ENCODE results near the gene PGGT1B.

Gene PGGT1B

GRCh38 chr5:115262321-115263077, at the start of gene PGGT1B:
Gene PGGT1B, minus strand, starts transcription at chr5:115262877. Its CDS starts 26 bp downstream, at chr5:115262851.
- peak; percentile 81 to 85 for DNase-seq

- DNase-seq = no peak
Measured at GRCh38 chr5:115309751-115310370, 47.2 kb upstream of the PGGT1B start.

GRCh38 chr5:115308815-115309214, 46.1 kb upstream of the PGGT1B start:
- no peak for DNase-seq

DNA sequence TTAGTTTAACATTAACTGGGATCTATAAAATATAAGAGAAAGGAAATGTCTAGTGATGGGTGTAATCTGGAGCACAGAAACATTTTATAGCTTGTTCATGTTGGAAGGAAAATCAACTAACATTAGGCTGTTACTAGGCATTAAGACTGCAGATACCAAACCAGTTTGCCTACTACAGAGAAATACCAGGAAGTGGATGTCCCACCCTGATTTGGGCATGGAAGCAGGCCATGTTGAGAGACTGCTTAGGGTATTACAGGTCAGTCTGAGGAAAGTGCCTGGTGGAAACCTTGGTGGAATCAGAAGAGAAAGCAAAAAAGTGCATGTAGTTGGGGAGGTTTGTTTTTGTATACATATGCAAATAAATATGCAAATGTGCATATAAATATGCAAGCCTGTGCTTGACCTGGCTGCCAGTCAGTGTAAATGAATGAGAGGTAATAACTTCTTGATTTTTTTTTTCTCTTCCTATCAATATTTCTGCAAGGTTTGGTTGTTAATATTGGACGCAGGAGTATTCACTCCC, 43.4 kb upstream of the PGGT1B start:
- DNase-seq = no peak

GRCh38 chr5:115304496-115304895, 41.8 kb upstream of the PGGT1B start:
- DNase-seq = no peak

- no peak for DNase-seq
Measured at GRCh38 chr5:115298811-115299210, 36.1 kb upstream of the PGGT1B start.

- no peak for DNase-seq
Measured at GRCh38 chr5:115297031-115297430, 34.4 kb upstream of the PGGT1B start.

DNA sequence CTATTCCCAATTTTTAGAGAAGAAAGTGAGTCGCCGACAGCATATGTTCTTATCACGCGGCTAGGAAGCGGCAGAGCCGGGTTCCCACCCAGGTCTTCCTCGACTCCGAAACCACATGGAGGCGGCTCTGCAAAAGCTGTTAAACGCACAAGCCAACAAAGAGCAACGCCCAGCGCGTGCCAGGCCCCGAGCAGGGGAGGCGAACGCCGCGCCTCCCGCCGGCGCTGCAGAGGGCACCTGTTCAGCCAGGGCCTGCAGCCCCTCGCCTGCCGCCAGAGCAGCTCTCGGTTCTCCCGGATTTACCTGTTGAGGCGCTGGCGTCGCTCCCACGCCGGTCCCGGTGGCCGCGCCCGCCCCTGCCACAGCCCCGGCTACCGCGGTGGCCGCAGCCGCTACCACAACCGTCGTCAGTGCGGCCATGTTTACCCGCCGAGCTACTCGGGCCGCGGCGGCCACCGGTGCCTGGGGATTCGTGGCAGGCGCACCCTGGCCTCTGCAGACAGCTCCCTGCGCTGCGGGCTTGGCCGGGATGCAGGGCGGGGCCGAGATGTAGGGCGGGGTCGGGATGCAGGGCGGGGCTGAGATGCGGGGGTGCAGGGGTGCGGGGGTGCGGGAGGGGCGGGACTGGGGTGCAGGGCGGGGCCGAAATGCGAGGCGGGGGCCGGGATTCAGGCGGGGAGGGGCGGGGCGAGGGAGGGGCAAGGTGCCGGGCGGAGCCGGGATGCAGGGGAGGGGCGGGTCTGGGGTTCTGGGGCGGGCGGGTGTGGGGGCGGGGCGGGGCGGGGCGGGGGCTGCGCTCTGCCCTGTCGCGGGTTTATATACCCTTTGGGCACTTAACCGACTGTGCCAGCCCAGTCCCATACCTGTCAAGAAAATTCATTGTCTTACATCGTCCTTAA, 33.7 kb upstream of the PGGT1B start, which contains the start of gene CCDC112:
CCDC112 (minus strand) TSS at position 531 of the 899 bp plus-strand sequence; CDS start at position 420, 111 bp downstream.
- DNase-seq = peak; percentile 81 to 84

DNA sequence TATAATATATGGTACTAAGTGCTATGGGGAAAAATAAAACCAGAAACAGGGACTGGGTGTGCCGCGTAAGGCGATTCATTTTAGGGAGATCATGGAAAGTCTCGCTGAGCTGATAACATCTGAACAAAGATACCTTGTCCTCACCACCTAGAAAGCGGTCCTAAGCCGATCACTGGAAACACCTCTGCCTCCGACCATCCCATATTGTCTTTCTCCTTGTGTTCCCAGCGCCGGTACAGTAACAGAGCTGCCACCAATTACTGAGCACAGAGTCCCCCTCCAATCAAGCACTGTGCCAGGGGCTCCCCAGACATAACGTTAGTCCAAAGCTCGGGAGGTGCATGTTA, 33.1 kb upstream of the PGGT1B start:
- no peak for DNase-seq

DNA sequence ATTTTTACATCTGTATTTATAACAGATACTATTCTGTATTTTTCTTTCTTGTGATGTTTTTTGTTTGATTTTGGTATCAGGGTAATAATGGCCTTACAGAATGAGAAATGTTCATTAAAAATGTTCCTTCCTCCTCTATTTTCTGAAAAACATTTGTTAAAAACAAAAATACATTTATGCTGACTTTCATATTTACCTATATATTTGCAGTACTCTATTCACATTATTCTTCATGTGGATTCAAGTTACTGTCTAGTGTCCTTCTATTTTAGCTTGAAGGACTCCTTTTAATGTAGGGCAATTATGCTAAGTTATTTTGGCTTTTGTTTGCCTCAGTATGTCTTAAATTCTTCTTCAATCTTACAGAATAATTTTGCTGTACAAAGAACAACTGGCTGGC, 28.7 kb upstream of the PGGT1B start:
- no peak for DNase-seq

DNA sequence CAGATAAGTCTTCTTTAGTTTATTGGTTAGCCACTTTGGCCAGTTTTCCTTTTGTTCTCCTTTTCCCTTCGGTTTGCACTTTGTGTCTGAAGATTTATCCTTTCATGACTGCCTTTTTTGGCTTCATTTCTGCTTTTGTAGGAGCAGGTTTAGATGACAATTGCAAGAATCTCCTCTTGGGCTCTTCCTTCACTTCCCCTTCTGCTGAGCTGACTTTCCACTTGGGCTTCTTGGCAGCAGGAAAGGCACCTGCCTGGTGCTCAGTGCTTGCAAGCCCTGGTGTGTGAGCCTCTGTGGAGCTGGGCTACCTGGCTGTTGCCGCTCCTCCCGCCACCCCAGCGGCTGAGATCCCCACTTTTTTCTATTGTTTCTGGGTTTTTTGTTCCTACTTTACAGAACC, 26.4 kb upstream of the PGGT1B start:
- no peak for DNase-seq

DNA sequence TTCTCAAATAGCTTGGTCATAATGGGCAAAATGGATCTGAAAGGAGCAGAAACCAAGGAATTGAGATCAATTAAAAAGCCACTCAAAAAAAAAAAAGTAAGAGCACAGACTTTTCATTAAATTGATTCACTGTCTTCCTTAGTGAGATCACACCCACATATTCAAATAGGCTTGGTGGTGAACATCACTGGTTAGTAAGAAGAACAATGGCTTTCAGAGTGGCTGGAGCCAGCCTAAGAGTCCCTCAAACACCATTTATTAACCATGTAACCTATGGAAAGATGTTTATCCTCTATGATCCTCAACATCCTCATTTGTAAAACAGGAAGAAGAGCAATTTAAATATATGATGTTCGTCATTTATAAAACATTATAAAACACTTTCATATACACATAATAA, 21.3 kb upstream of the PGGT1B start:
- no peak for DNase-seq

DNA sequence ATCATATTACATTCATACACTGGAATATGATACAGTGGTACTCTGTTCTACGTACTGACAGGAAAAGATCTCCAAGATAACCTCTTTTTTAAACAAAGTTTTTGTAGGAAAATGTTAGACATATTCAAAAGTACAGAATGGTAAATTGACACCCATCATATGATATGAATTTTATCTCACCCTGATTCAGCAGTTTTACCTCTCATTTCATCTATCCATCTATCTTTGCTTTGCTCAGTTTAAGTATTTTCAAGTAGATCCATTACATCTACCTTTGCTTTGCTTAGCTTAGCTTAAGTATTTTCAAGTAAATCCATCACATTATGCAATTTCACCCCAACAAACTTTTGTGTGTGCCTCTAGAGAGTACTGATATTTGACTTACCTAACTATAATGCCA, 19.5 kb upstream of the PGGT1B start:
- DNase-seq = no peak

DNA sequence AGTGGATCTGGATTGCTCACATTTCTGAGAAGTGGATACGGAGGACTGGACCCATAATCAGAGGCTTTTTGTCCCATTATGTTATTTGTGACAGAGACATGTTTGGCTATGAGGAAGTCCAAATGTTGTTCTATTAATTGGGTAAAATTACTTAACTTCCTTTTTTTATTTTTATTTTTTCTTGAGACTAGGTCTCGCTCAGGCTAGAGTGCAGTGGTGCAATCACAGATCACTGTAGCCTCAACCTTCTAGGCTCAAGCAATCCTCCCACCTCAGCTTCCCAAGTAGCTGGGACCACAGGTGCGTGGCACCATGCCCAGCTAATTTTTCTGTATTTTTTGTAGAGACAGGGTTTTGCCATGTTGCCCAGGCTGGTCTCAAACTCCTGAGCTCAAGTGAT, 11.9 kb upstream of the PGGT1B start:
- DNase-seq = no peak

GRCh38 chr5:115272297-115272958, 9.8 kb upstream of the PGGT1B start:
- DNase-seq = no peak

DNA sequence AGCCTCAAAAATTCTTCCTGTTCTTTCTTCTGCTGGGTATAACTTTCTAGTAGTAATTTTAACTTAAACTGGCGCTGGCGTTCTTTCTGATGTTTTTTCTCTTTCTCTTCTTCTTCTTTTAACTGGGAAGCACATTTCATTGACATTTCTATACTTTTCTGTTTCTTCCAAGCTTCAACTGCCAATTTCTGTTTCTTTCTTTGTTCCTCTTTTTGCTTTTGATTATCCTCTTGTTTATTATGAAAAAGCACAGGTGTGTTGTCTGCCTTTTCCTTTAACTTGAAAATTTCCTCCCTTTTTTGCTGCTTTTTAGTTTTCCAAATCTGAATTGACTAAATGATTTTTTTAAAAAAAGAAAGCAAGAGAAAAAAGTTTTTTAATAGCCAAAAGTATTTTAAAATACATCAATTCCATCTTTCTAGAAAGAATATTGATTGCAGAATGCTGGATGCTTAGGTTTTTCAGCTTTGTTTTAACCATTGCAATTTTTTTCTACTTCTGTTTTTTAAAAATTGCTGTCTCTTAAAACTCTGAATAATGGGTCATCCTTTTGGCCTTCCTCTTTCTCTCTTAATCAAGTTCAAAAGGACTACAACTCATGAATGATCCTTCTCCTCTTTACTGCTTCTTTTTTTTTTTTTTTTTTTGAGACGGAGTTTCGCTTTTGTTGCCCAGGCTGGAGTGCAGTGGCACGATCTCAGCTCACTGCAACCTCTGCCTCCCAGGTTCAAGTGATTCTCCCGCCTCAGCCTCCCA, 8.8 kb upstream of the PGGT1B start:
- DNase-seq = no peak

- DNase-seq = no peak
Measured at GRCh38 chr5:115267617-115268016, 4.9 kb upstream of the PGGT1B start.

DNA sequence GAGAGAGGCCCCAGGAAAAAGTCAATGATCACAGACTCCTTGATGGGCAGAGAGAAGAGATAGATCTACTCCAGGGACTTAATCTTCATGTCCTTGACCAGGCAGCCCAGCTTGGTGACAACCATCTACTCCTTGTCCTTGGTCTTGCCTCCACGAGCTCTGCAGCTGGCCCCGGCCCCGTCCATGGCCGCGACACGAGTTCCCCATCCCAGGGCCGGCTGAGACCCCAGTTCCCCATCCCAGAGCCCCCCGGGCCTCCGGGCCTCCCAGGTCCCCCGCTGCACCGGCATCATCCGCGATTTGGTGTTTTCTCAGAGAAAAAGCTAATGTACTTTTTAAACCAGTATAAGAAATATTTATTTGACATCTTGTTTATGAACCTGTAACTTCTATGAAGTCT, 2.5 kb upstream of the PGGT1B start:
- DNase-seq = no peak

- DNase-seq = no peak
Measured at GRCh38 chr5:115264786-115265185, 2.1 kb upstream of the PGGT1B start.

DNA sequence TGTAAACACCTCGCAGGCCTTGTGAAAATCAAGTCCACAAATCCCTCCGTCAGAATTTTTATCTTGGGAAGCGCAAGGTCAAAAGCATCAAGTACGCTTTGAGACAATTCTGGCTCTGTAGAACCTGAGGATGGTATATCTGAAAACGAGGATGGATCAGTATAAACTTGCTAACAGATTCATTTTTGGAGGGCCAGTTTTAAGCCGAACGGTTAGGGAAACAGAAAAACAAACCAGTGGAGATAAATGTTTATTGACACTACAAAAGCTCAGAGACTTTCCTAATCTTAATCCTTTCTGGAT, 352 bp upstream of the PGGT1B start:
- DNase-seq = no peak

DNA sequence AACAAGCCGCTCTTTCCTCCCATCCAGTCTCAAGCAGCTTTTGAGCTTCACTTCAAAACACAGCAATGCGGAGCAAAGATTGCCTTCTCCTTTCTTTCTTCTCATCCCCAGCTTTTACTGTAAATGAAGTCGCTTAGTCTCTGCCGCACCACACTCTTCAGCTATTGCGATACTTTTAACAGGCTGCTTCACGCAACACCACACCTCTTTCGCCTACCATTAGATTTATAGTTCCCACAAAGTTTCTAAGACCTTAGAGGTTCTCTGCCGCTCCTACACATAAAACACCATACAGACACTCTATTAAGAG, 711 bp downstream of the PGGT1B start:
- no peak for DNase-seq

GRCh38 chr5:115260248-115260647, 2.4 kb downstream of the PGGT1B start:
- no peak for DNase-seq

All from activated T-cell treated with anti-CD3 and anti-CD28 coated beads, Interleukin-2, amount 50 U/mL, for 48 hours (primary cell).